ENCODE measurements around the gene ZMYND11. TPM values are rescaled to one million over a fixed set of nuclear protein-coding genes. Genes with fewer than 3 reads are reported as not detected.
"Not testable (repeated sequence)": the region's sequence is repeated elsewhere in the genome, so short reads cannot be mapped to it uniquely, and the experiment has no call there.

Gene ZMYND11
- total RNA-seq, 4 donors from 2014 or later = 28.9 to 132 (median 37.2) TPM

- H3K9me3 ChIP-seq = no peaks in the 10 kb centered on the region
- DNase-seq = no peak
- no peak overlapping the region for H3K4me3 ChIP-seq
- H3K36me3 ChIP-seq = peaks cover 0 to 70% (median 0%) of the 10 kb centered on the region in 3 donors
- no peaks in the 10 kb centered on the region for H3K4me1 ChIP-seq
- no peaks in the 10 kb centered on the region for H3K27me3 ChIP-seq
- TF ChIP-seq POLR2A (IDR thresholded peaks at IDR 0.05) = no peak
- no peak for TF ChIP-seq CTCF (IDR thresholded peaks at IDR 0.05)
- no peak overlapping the region for H3K27ac ChIP-seq
Measured at GRCh38 chr10:246431-246830, 111.2 kb downstream of the ZMYND11 start.

- Histone ChIP-seq H3K36me3 (peaks cover 0 to 70% (median 0%) of the 10 kb centered on the region in 3 donors), H3K27me3 (no peaks in the 10 kb centered on the region)
- TF ChIP-seq POLR2A (IDR thresholded peaks at IDR 0.05) (no peak), CTCF (IDR thresholded peaks at IDR 0.05) (no peak)
Measured at GRCh38 chr10:247480-247879, 112.2 kb downstream of the ZMYND11 start.

GRCh38 chr10:248307-248706 is 113.1 kb downstream of the ZMYND11 start:
- no peak for TF ChIP-seq POLR2A (IDR thresholded peaks at IDR 0.05)
- no peak for TF ChIP-seq CTCF (IDR thresholded peaks at IDR 0.05)
- DNase-seq = no peak

More at GRCh38 chr10:247480-247879, 112.2 kb downstream of the ZMYND11 start:
- H3K4me3 ChIP-seq = no peak overlapping the region
- DNase-seq = no peak
- H3K27ac ChIP-seq = no peak overlapping the region
- H3K9me3 ChIP-seq = no peaks in the 10 kb centered on the region
- no peaks in the 10 kb centered on the region for H3K4me1 ChIP-seq

GRCh38 chr10:251982-252582 is 116.8 kb downstream of the ZMYND11 start:
- TF ChIP-seq POLR2A (IDR thresholded peaks at IDR 0.05) (no peak), CTCF (IDR thresholded peaks at IDR 0.05) (no peak)
- DNase-seq = no peak
- Histone ChIP-seq H3K4me1 (no peaks in the 10 kb centered on the region), H3K4me3 (no peak overlapping the region), H3K27ac (no peak overlapping the region), H3K36me3 (peaks cover 0 to 68% (median 0%) of the 10 kb centered on the region in 3 donors), H3K9me3 (no peaks in the 10 kb centered on the region), H3K27me3 (no peaks in the 10 kb centered on the region)

More at GRCh38 chr10:248307-248706, 113.1 kb downstream of the ZMYND11 start:
- no peaks in the 10 kb centered on the region for H3K9me3 ChIP-seq
- no peaks in the 10 kb centered on the region for H3K4me1 ChIP-seq
- peaks cover 0 to 75% (median 0%) of the 10 kb centered on the region in 3 donors for H3K36me3 ChIP-seq
- no peak overlapping the region for H3K27ac ChIP-seq
- H3K4me3 ChIP-seq = no peak overlapping the region
- H3K27me3 ChIP-seq = no peaks in the 10 kb centered on the region

GRCh38 chr10:260819-261429 is 125.7 kb downstream of the ZMYND11 start:
- H3K9me3 ChIP-seq = no peaks in the 10 kb centered on the region
- H3K4me3 ChIP-seq = no peak overlapping the region
- H3K4me1 ChIP-seq = no peaks in the 10 kb centered on the region
- DNase-seq = no peak
- no peak for TF ChIP-seq CTCF (IDR thresholded peaks at IDR 0.05)
- no peaks in the 10 kb centered on the region for H3K27me3 ChIP-seq
- H3K27ac ChIP-seq = peak overlapping the region in 1 of 4 donors; percentile 42
- no peaks in the 10 kb centered on the region for H3K36me3 ChIP-seq

- H3K27me3 ChIP-seq, H3K4me3 ChIP-seq, H3K36me3 ChIP-seq, H3K27ac ChIP-seq, H3K4me1 ChIP-seq, DNase-seq, H3K9me3 ChIP-seq: not testable (repeated sequence)
Measured at GRCh38 chr10:264160-265073, 129.2 kb downstream of the ZMYND11 start.

- not testable (repeated sequence) for H3K9me3 ChIP-seq, H3K4me3 ChIP-seq, DNase-seq, H3K27me3 ChIP-seq, H3K36me3 ChIP-seq, H3K27ac ChIP-seq, H3K4me1 ChIP-seq
Measured at GRCh38 chr10:265074-265440, 129.8 kb downstream of the ZMYND11 start.

- H3K36me3 ChIP-seq, H3K4me3 ChIP-seq, H3K27me3 ChIP-seq, H3K4me1 ChIP-seq, H3K9me3 ChIP-seq, H3K27ac ChIP-seq, DNase-seq: not testable (repeated sequence)
Measured at GRCh38 chr10:265816-266588, 130.7 kb downstream of the ZMYND11 start.

All from Peyer's patch (tissue), 4 donors.